GM03348 (cell line): Measurements from ENCODE around the gene KLHL29.

Source experiments
- DNase-seq: peaks from one replicate; pipeline ENCODE4 v3.0.0; 2012; ENCODE audit warnings: low spot score

KLHL29 gene

GRCh38 chr2:23449413-23449812, 64.4 kb downstream of the KLHL29 start:
- DNase-seq: no peak

- DNase-seq: no peak
Observed at GRCh38 chr2:23449831-23450331, 64.9 kb downstream of the KLHL29 start.

- DNase-seq: no peak
Observed at GRCh38 chr2:23452372-23452771, 67.4 kb downstream of the KLHL29 start.

GRCh38 chr2:23452853-23453420, 68.0 kb downstream of the KLHL29 start:
- peak; percentile 14 for DNase-seq

- DNase-seq: no peak
Observed at GRCh38 chr2:23453432-23453831, 68.5 kb downstream of the KLHL29 start.

GRCh38 chr2:23453836-23454460, 69.0 kb downstream of the KLHL29 start:
- DNase-seq: no peak

GRCh38 chr2:23454501-23455120, 69.6 kb downstream of the KLHL29 start:
- DNase-seq: no peak

GRCh38 chr2:23456396-23456795, 71.4 kb downstream of the KLHL29 start:
- DNase-seq: no peak

GRCh38 chr2:23456881-23457760, 72.1 kb downstream of the KLHL29 start:
- DNase-seq: peak; percentile 26

- no peak for DNase-seq
Observed at GRCh38 chr2:23457990-23458682, 73.2 kb downstream of the KLHL29 start.

- DNase-seq: no peak
Observed at GRCh38 chr2:23459032-23459431, 74.1 kb downstream of the KLHL29 start.

- peak; percentile 43 for DNase-seq
Observed at GRCh38 chr2:23460228-23460627, 75.2 kb downstream of the KLHL29 start.

- DNase-seq: no peak
Observed at GRCh38 chr2:23460993-23461392, 76.0 kb downstream of the KLHL29 start.

GRCh38 chr2:23464156-23464555, 79.2 kb downstream of the KLHL29 start:
- DNase-seq: no peak

GRCh38 chr2:23464905-23465537, 80.0 kb downstream of the KLHL29 start:
- DNase-seq: no peak

GRCh38 chr2:23465936-23466335, 81.0 kb downstream of the KLHL29 start:
- DNase-seq: no peak

- no peak for DNase-seq
Observed at GRCh38 chr2:23467618-23468017, 82.6 kb downstream of the KLHL29 start.

GRCh38 chr2:23468474-23469141, 83.6 kb downstream of the KLHL29 start:
- DNase-seq: no peak

- DNase-seq: no peak
Observed at GRCh38 chr2:23469142-23469540, 84.2 kb downstream of the KLHL29 start.

- no peak for DNase-seq
Observed at GRCh38 chr2:23475036-23475435, 90.1 kb downstream of the KLHL29 start.

- no peak for DNase-seq
Observed at GRCh38 chr2:23475473-23475872, 90.5 kb downstream of the KLHL29 start.
